K562 (cell line): ENCODE data around the gene S100A8. TPM values are rescaled to one million over a fixed set of nuclear protein-coding genes. Genes with fewer than 3 reads are reported as not detected.
A peak's percentile ranks its signal among the peaks of the same experiment; 100 is the strongest.

ENCODE experiments used
- BRCA1 ChIP-seq, 2 experiments: fragments of 450-650 bp in 1 of 2; sonication (generic) in 1 of 2; formaldehyde crosslinking in 1 of 2; IDR thresholded peaks; 2 replicates each; pipeline versions ENCODE4 v1.5.0 to v1.6.1; 2017 to 2020; ENCODE audit warnings: mild to moderate bottlenecking in 1 of 2, missing genetic modification reagents in 1 of 2
- CBX5 ChIP-seq: IDR thresholded peaks from 2 replicates; pipeline ENCODE4 v1.6.1; 2014; ENCODE audit warnings: low read depth, borderline replicate concordance
- DDX20 ChIP-seq: fragments of 450-650 bp; IDR thresholded peaks from 2 replicates; pipeline ENCODE4 v1.6.1; 2016; ENCODE audit warnings: missing genetic modification characterization, low read depth, mild to moderate bottlenecking, missing compliant biosample characterization, moderate library complexity
- GMEB1 ChIP-seq: fragments of 250-450 bp; sonication (Bioruptor Pico); IDR thresholded peaks from 2 replicates; pipeline ENCODE4 v1.4.0; 2020; ENCODE audit warnings: mild to moderate bottlenecking
- GTF2F1 ChIP-seq: IDR thresholded peaks from 2 replicates; pipeline ENCODE4 v1.6.1; 2011; ENCODE audit warnings: low read depth, low read length, improper control_type of control experiment
- HBP1 ChIP-seq: fragments of 450-650 bp; formaldehyde crosslinking; IDR thresholded peaks from 2 replicates; pipeline ENCODE4 v1.4.0; 2022; ENCODE audit warnings: missing genetic modification characterization
- HDAC3 ChIP-seq: fragments of 450-650 bp; IDR thresholded peaks from 2 replicates; pipeline ENCODE4 v1.6.1; 2018; ENCODE audit warnings: borderline replicate concordance, mild to moderate bottlenecking, moderate library complexity; ENCODE audit not compliant: partially characterized antibody
- JUNB ChIP-seq: fragments of 450-650 bp; formaldehyde crosslinking; conservative IDR thresholded peaks from 2 replicates; pipeline ENCODE4 v1.4.0; 2020; ENCODE audit warnings: mild to moderate bottlenecking
- KAT8 ChIP-seq: fragments of 450-650 bp; IDR thresholded peaks from 2 replicates; pipeline ENCODE4 v1.6.1; 2016; ENCODE audit warnings: low read depth, mild to moderate bottlenecking
- KLF13 ChIP-seq: fragments of 450-650 bp; IDR thresholded peaks from 2 replicates; pipeline ENCODE4 v1.6.1; 2016; ENCODE audit warnings: missing genetic modification characterization, low read depth, mild to moderate bottlenecking, missing compliant biosample characterization, moderate library complexity, borderline replicate concordance
- MAX ChIP-seq: sonication (generic); formaldehyde crosslinking; IDR thresholded peaks from 2 replicates; pipeline ENCODE4 v1.9.0; 2022; ENCODE audit warnings: mild to moderate bottlenecking, missing genetic modification reagents
- MTF1 ChIP-seq: fragments of 250-450 bp; sonication (Bioruptor Pico); IDR thresholded peaks from 2 replicates; pipeline ENCODE4 v1.9.0; 2021; ENCODE audit warnings: moderate library complexity, mild to moderate bottlenecking, inconsistent platforms, borderline replicate concordance
- OTX1 ChIP-seq: fragments of 450-650 bp; formaldehyde crosslinking; IDR thresholded peaks from 2 replicates; pipeline ENCODE4 v1.4.0; 2022; ENCODE audit warnings: mild to moderate bottlenecking
- RB1 ChIP-seq: fragments of 450-650 bp; IDR thresholded peaks from 2 replicates; pipeline ENCODE4 v1.6.1; 2017; ENCODE audit warnings: low read depth, mild to moderate bottlenecking
- SAFB ChIP-seq: fragments of 200-400 bp; formaldehyde crosslinking; IDR thresholded peaks from 2 replicates; pipeline ENCODE4 v1.6.1; 2017; ENCODE audit warnings: low read depth, low read length, borderline replicate concordance
- TEAD1 ChIP-seq, 2 experiments: fragments of 450-650 bp in 1 of 2; sonication (generic) in 1 of 2; formaldehyde crosslinking; IDR thresholded peaks; 2 replicates each; pipeline versions ENCODE4 v1.4.0 to v1.8.0; 2020 to 2022; ENCODE audit warnings: mild to moderate bottlenecking in 2 of 2, missing genetic modification reagents in 1 of 2
- ZBED1 ChIP-seq: IDR thresholded peaks from 2 replicates; pipeline ENCODE4 v1.6.1; 2014
- ZNF165 ChIP-seq: fragments of 250-450 bp; sonication (Bioruptor Pico); IDR thresholded peaks from 2 replicates; pipeline ENCODE4 v1.4.0; 2020; ENCODE audit warnings: borderline replicate concordance
- ZNF395 ChIP-seq: fragments of 200-800 bp; sonication (Bioruptor generic); IDR thresholded peaks from 2 replicates; pipeline ENCODE4 v1.6.1; 2017; ENCODE audit warnings: missing genetic modification characterization, missing compliant biosample characterization
- ZNF830 ChIP-seq: fragments of 250-450 bp; sonication (Bioruptor Pico); IDR thresholded peaks from 2 replicates; pipeline ENCODE4 v1.5.0; 2021; ENCODE audit warnings: mild to moderate bottlenecking
- polyA plus RNA-seq, 8 experiments: library from polyadenylated mRNA; depleted of rRNA in 4 of 8; stranded (reverse) in 5 of 8; unstranded in 3 of 8; fragments of >200 nt; fragmentation: Nextera tagmentation in 2 of 8; fragmentation: Illumina TruSeq in 1 of 8; extraction: Ambion mirVana in 2 of 8; extraction: Trizol in 1 of 8; gene quantifications; 2 replicates each; pipeline versions ENCODE4 v1.2.1 to v1.2.3, GENCODE V29; 2011 to 2014; ENCODE audit warnings: inconsistent platforms in 1 of 8, missing spikeins in 1 of 8
- total RNA-seq, 7 experiments: library from RNA; depleted of rRNA in 6 of 7; stranded (reverse); fragments of >200 nt in 6 of 7; fragmentation: Illumina TruSeq in 2 of 7; extraction: Trizol in 2 of 7; gene quantifications; 2 replicates each; pipeline versions ENCODE4 v1.2.1 to v1.2.3, GENCODE V29; 2011 to 2021; ENCODE audit warnings: low replicate concordance in 1 of 7

The S100A8 gene
- total and polyA plus RNA-seq, 9 of the 15 experiments (the other 6 are each of a cell fraction or from before 2014, with no cell fraction given) = 0.15 to 0.60 TPM; not detected in 7

- TF ChIP-seq GMEB1 (CRISPR knock-in tag) (no peak), BRCA1 (IDR thresholded peaks at IDR 0.05) (no peak), BRCA1 (CRISPR knock-in tag; IDR thresholded peaks at IDR 0.05) (no peak), DDX20 (no peak), KAT8 (no peak), ZNF395 (CRISPR knock-in tag) (0 out of 2 replicates have a peak, but pooled peaks have one; percentile 17), GTF2F1 (no peak), MAX (CRISPR knock-in tag) (peak; percentile 69; the same call in 1 of the 2 replicates), TEAD1 (CRISPR knock-in tag; IDR thresholded peaks at IDR 0.05) (peak; percentile 62 to 95; a peak in 2 of 4 replicates), OTX1 (CRISPR knock-in tag) (0 out of 2 replicates have a peak, but pooled peaks have one; percentile 52), KLF13 (tag) (no peak), RB1 (no peak), HDAC3 (peak; percentile 40), SAFB (no peak), CBX5 (no peak), ZNF830 (CRISPR knock-in tag) (no peak), ZBED1 (0 out of 2 replicates have a peak, but pooled peaks have one; percentile 43), ZNF165 (peak; percentile 64; the same call in 1 of the 2 replicates), HBP1 (CRISPR knock-in tag) (no peak), MTF1 (no peak), JUNB (CRISPR knock-in tag) (peak; percentile 59; the same call in 1 of the 2 replicates)
Observed at GRCh38 chr1:153432874-153433681, 42.2 kb upstream of the S100A8 start (continued).
